ENCODE results near the gene PURA.

PURA gene

GRCh38 chr5:140113699-140114263 lies at the start of gene PURA:
PURA (plus strand) TSS chr5:140114109; CDS start chr5:140114182, 73 bp downstream.
- H3K27ac Mint-ChIP-seq, result peak within 1 kb of the TSS; percentile 95
- ATAC-seq, result peak; percentile 96
- H3K27me3 Mint-ChIP-seq, result no peaks in the 10 kb centered on the region
- H3K9me3 Mint-ChIP-seq, result no peaks in the 10 kb centered on the region
- H3K36me3 Mint-ChIP-seq, result peaks cover 6% of the 10 kb centered on the region
- H3K4me3 Mint-ChIP-seq, result peak within 1 kb of the TSS; percentile 89
- peaks cover 65% of the 10 kb centered on the region for H3K4me1 Mint-ChIP-seq

GRCh38 chr5:140072812-140073211 lies 41.1 kb upstream of the PURA start:
- no peak for ATAC-seq
- H3K27me3 Mint-ChIP-seq, result peaks cover 28% of the 10 kb centered on the region
- no peaks in the 10 kb centered on the region for H3K9me3 Mint-ChIP-seq
- H3K4me3 Mint-ChIP-seq, result no peak overlapping the region
- no peaks in the 10 kb centered on the region for H3K36me3 Mint-ChIP-seq
- no peak overlapping the region for H3K27ac Mint-ChIP-seq
- H3K4me1 Mint-ChIP-seq, result no peaks in the 10 kb centered on the region

GRCh38 chr5:140073296-140073695 lies 40.6 kb upstream of the PURA start:
- H3K4me1 Mint-ChIP-seq, result no peaks in the 10 kb centered on the region
- H3K9me3 Mint-ChIP-seq, result no peaks in the 10 kb centered on the region
- H3K4me3 Mint-ChIP-seq, result no peak overlapping the region
- H3K36me3 Mint-ChIP-seq, result no peaks in the 10 kb centered on the region
- H3K27me3 Mint-ChIP-seq, result peaks cover 23% of the 10 kb centered on the region
- ATAC-seq, result no peak
- H3K27ac Mint-ChIP-seq, result no peak overlapping the region

DNA sequence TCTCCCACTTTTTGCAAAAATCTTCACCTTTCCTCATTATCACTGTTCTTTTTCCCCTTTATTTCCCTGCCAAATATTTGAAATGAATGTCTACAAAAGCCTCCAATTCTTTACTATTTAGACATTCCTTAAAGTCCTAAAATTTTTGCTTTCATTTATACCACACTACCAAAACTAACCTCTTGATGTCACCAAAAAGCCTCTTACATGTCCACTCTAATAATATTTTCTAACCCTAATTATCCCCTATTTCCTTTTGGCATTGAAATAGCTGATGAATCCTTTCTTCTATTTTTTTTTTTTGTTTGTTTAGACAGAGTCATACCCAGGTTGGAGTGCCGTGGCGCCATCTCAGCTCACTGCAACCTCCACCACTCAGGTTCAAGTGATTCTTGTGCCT lies 38.5 kb upstream of the PURA start:
- no peaks in the 10 kb centered on the region for H3K9me3 Mint-ChIP-seq
- no peaks in the 10 kb centered on the region for H3K4me1 Mint-ChIP-seq
- H3K27me3 Mint-ChIP-seq, result peaks cover 22% of the 10 kb centered on the region
- ATAC-seq, result no peak
- H3K36me3 Mint-ChIP-seq, result no peaks in the 10 kb centered on the region
- H3K27ac Mint-ChIP-seq, result no peak overlapping the region
- no peak overlapping the region for H3K4me3 Mint-ChIP-seq

DNA sequence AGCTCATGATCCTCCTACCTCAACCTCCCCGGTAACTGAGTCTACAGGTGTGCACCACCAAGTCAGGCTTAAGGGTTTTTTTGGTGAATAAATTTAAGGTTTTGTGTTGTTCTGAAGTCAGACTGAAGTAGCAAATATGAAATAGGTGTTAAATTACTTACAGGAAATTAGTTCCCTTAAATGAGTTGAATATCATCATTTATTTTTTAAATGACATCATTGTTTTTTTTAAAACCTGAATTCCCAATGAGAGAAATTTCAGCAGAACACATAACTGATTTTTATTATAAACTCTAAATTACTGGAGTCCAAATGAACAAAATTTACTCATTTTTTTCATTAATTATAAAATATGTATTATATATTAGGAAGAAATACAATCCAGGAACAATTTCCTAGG lies 37.8 kb upstream of the PURA start:
- ATAC-seq, result no peak
- no peak overlapping the region for H3K4me3 Mint-ChIP-seq
- no peaks in the 10 kb centered on the region for H3K4me1 Mint-ChIP-seq
- H3K36me3 Mint-ChIP-seq, result no peaks in the 10 kb centered on the region
- no peak overlapping the region for H3K27ac Mint-ChIP-seq
- no peaks in the 10 kb centered on the region for H3K9me3 Mint-ChIP-seq
- H3K27me3 Mint-ChIP-seq, result peaks cover 22% of the 10 kb centered on the region

DNA sequence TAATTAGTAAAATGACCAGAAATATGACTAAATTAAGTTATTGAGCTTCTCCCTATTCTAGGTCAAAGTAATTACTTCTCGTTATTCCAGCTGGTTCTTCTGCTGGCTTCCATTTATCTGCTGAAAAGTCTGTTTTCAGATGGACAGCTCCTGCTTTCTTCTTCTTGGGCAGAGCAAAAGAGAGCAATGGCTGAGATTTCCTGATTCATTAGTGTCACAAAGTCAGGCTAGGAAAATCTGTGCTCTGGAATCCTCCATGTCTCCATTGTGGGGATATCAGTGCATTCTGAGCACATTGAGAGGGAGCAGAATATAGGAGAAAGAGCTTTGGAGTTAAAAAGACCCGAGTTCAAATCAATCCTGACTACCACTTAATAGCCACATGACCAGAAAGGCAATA lies 37.1 kb upstream of the PURA start:
- H3K27me3 Mint-ChIP-seq, result peaks cover 22% of the 10 kb centered on the region
- H3K4me3 Mint-ChIP-seq, result no peak overlapping the region
- H3K27ac Mint-ChIP-seq, result no peak overlapping the region

GRCh38 chr5:140083120-140083519 lies 30.8 kb upstream of the PURA start:
- Mint-ChIP-seq H3K4me3 (no peak overlapping the region), H3K27me3 (peaks cover 9% of the 10 kb centered on the region), H3K27ac (no peak overlapping the region), H3K9me3 (no peaks in the 10 kb centered on the region), H3K4me1 (no peaks in the 10 kb centered on the region), H3K36me3 (no peaks in the 10 kb centered on the region)
- no peak for ATAC-seq

More for the DNA sequence above, 37.1 kb upstream of the PURA start:
- Mint-ChIP-seq H3K4me1 (no peaks in the 10 kb centered on the region), H3K9me3 (no peaks in the 10 kb centered on the region), H3K36me3 (no peaks in the 10 kb centered on the region)
- no peak for ATAC-seq

- no peaks in the 10 kb centered on the region for H3K4me1 Mint-ChIP-seq
- no peak overlapping the region for H3K27ac Mint-ChIP-seq
- ATAC-seq, result no peak
Observed at GRCh38 chr5:140083650-140084049, 30.3 kb upstream of the PURA start.

GRCh38 chr5:140084541-140084940 lies 29.4 kb upstream of the PURA start:
- Mint-ChIP-seq H3K4me1 (no peaks in the 10 kb centered on the region), H3K9me3 (peaks cover 5% of the 10 kb centered on the region), H3K27me3 (peaks cover 9% of the 10 kb centered on the region), H3K36me3 (peaks cover 6% of the 10 kb centered on the region), H3K27ac (no peak overlapping the region), H3K4me3 (no peak overlapping the region)
- no peak for ATAC-seq

More at GRCh38 chr5:140083650-140084049, 30.3 kb upstream of the PURA start:
- Mint-ChIP-seq H3K36me3 (no peaks in the 10 kb centered on the region), H3K4me3 (no peak overlapping the region), H3K27me3 (peaks cover 9% of the 10 kb centered on the region), H3K9me3 (no peaks in the 10 kb centered on the region)

GRCh38 chr5:140090251-140090650 lies 23.7 kb upstream of the PURA start:
- no peak for ATAC-seq
- Mint-ChIP-seq H3K4me3 (no peak overlapping the region), H3K4me1 (no peaks in the 10 kb centered on the region), H3K36me3 (peaks cover 14% of the 10 kb centered on the region), H3K27ac (no peak overlapping the region), H3K9me3 (peaks cover 17% of the 10 kb centered on the region), H3K27me3 (peaks cover 22% of the 10 kb centered on the region)

- Mint-ChIP-seq H3K4me3 (no peak overlapping the region), H3K4me1 (no peaks in the 10 kb centered on the region), H3K9me3 (peaks cover 17% of the 10 kb centered on the region), H3K36me3 (peaks cover 14% of the 10 kb centered on the region), H3K27ac (no peak overlapping the region), H3K27me3 (peaks cover 22% of the 10 kb centered on the region)
- no peak for ATAC-seq
Observed at GRCh38 chr5:140093179-140093578, 20.7 kb upstream of the PURA start.

GRCh38 chr5:140093866-140094265 lies 20.0 kb upstream of the PURA start:
- Mint-ChIP-seq H3K27ac (no peak overlapping the region), H3K36me3 (peaks cover 14% of the 10 kb centered on the region), H3K9me3 (peaks cover 17% of the 10 kb centered on the region), H3K27me3 (peaks cover 22% of the 10 kb centered on the region), H3K4me1 (no peaks in the 10 kb centered on the region), H3K4me3 (no peak overlapping the region)
- ATAC-seq, result no peak

DNA sequence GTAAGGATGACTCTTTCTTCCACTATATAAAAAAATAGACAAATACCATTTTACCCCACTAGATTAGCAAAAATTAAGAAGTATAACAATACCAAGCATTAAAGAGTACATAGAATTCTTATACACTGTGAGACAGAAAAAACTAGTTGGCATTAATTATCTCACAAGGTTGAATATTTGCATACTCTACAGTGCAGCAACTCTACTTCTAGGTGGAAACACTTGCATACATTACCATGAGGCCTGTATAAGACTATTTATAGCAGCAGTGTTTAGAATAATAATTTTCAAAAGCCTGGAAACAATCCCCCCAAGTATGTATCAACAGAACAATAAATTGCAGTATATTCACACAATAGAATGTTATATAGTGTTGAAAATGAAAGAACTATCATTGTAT lies 19.0 kb upstream of the PURA start:
- Mint-ChIP-seq H3K27ac (no peak overlapping the region), H3K4me3 (no peak overlapping the region), H3K4me1 (no peaks in the 10 kb centered on the region), H3K36me3 (peaks cover 8% of the 10 kb centered on the region), H3K9me3 (peaks cover 11% of the 10 kb centered on the region), H3K27me3 (peaks cover 22% of the 10 kb centered on the region)
- ATAC-seq, result no peak

GRCh38 chr5:140101179-140101578 lies 12.7 kb upstream of the PURA start:
- no peak for ATAC-seq
- Mint-ChIP-seq H3K9me3 (no peaks in the 10 kb centered on the region), H3K36me3 (no peaks in the 10 kb centered on the region), H3K4me1 (no peaks in the 10 kb centered on the region), H3K27ac (no peak overlapping the region), H3K27me3 (no peaks in the 10 kb centered on the region), H3K4me3 (no peak overlapping the region)

DNA sequence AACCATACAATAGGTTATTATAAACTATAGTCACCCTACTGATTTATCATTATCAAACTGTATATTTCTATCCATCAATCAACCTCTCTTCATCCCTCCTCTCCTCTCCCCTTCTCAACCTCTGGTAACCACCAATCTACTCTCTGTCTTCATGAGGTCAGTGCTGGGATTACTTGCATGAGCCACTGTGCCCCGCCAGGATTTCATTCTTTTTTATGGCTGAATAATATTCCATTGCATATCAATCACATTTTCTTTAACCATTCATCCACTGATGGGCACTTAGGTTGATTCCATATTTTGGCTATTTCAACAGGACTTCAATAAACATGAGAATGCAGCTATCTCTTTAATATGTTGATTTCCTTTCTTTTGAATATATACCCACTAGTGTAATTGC lies 10.8 kb upstream of the PURA start:
- H3K4me1 Mint-ChIP-seq, result peaks cover 8% of the 10 kb centered on the region
- no peak overlapping the region for H3K27ac Mint-ChIP-seq
- H3K9me3 Mint-ChIP-seq, result no peaks in the 10 kb centered on the region
- no peak for ATAC-seq
- no peaks in the 10 kb centered on the region for H3K36me3 Mint-ChIP-seq
- H3K4me3 Mint-ChIP-seq, result no peak overlapping the region
- H3K27me3 Mint-ChIP-seq, result no peaks in the 10 kb centered on the region

GRCh38 chr5:140104100-140104499 lies 9.8 kb upstream of the PURA start:
- Mint-ChIP-seq H3K36me3 (no peaks in the 10 kb centered on the region), H3K4me3 (no peak overlapping the region), H3K9me3 (no peaks in the 10 kb centered on the region), H3K4me1 (peaks cover 17% of the 10 kb centered on the region), H3K27me3 (no peaks in the 10 kb centered on the region), H3K27ac (no peak overlapping the region)
- no peak for ATAC-seq

DNA sequence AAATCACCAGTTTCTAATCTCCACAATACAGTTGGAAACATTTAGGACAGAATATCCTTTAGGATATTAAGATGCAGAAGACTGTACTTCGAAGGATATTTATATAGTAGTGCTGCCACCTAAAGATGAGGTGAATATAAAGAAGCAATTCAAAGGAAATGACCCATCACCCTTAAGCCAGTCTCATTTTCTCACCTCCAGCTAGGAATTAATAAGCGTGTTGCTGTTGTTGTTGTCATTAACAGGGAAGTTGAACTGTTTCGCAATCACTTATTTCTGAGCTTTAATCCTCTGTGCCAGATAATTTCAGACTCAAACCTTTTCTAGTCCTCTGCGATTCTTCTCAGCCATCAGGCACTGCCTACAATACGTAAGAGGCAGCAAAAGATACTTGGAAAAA lies 7.8 kb upstream of the PURA start:
- Mint-ChIP-seq H3K9me3 (no peaks in the 10 kb centered on the region), H3K4me1 (peaks cover 27% of the 10 kb centered on the region), H3K27me3 (no peaks in the 10 kb centered on the region), H3K27ac (peak overlapping the region; percentile 99), H3K4me3 (no peak overlapping the region), H3K36me3 (no peaks in the 10 kb centered on the region)
- ATAC-seq, result no peak

Measured in stimulated activated memory B cell treated with anti-CD40 and anti-IgM and Interleukin-4, amounts not matched to agents 10 μg/mL and 1 μg/mL and 100 μg/mL, for 72 hours (primary cell).